ENCODE results near the gene TXNRD1. TPM values are rescaled to one million over a fixed set of nuclear protein-coding genes. Genes with fewer than 3 reads are reported as not detected.

The TXNRD1 gene
- total RNA-seq, 4 donors from 2014 or later: 170 to 313 (median 247) TPM

DNA sequence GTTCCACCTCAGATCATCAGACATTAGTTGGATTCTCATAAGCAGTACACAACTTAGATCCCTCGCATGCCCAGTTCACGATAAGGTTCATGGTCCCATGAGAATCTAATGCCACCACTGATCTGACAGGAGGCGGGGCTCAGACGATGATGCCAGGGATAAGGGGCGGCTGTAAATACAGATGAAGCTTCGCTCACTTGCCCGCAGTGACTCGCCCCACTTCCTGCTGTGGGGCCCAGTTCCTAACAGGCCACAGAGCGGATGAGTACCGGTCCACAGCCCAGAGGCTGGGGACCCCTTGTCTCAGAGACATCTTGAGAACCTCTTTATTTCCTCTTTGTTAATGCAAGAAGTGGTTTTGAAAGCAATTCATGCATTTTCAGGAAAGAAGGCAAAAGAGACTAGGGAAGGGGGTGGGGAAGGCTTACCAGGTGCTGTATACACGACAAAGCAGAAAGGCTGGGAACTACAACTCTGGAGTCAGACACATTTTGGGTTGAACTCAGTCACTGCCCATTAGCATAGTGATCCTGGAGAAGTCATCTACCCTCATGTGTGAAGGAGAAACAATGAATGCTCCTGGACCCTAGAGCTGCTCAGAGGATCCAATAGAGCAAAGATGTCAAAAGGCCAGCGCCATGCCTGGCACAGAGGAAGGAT is 156.6 kb downstream of the TXNRD1 start:
- DNase-seq (ENCODE audit: low spot score) (no peak), ATAC-seq (ENCODE audit: low FRiP score) (no peak)
- TF ChIP-seq, protein P1, sequence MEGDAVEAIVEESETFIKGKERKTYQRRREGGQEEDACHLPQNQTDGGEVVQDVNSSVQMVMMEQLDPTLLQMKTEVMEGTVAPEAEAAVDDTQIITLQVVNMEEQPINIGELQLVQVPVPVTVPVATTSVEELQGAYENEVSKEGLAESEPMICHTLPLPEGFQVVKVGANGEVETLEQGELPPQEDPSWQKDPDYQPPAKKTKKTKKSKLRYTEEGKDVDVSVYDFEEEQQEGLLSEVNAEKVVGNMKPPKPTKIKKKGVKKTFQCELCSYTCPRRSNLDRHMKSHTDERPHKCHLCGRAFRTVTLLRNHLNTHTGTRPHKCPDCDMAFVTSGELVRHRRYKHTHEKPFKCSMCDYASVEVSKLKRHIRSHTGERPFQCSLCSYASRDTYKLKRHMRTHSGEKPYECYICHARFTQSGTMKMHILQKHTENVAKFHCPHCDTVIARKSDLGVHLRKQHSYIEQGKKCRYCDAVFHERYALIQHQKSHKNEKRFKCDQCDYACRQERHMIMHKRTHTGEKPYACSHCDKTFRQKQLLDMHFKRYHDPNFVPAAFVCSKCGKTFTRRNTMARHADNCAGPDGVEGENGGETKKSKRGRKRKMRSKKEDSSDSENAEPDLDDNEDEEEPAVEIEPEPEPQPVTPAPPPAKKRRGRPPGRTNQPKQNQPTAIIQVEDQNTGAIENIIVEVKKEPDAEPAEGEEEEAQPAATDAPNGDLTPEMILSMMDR (IDR thresholded peaks at IDR 0.05): no peak

DNA sequence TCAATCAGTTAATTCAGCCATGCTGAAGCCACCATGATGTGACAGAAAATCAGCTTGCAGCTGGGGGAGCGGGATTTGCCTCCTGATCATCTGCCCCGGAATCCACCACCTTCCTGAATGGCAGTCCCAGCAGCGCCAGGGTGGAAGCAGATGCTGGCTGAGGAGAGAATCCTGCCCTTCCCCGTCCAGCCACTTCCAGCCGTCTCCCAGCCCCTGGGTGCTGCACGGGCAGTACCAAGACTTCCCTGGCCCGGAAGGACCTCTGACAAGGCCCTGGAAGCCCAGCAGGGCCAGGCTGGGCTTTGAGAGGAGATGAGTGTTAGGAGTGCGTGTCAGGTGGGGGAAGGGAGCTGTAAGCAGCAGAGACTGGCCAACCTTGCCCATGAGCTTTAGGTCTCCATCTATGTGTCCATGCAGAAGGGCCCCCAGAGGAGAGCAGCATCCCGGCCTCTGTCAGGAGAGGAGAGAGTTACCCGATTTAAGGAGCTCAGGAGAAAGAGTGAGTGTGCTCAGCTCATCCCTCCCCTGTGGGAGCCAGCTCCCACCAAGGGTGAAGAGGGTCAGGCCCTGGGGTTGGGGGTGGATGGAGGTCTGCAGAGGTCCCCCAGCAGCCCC is 157.2 kb downstream of the TXNRD1 start:
- TF ChIP-seq, protein P1 (IDR thresholded peaks at IDR 0.05): no peak
- ATAC-seq (ENCODE audit: low FRiP score) (no peak), DNase-seq (ENCODE audit: low spot score) (no peak)

DNA sequence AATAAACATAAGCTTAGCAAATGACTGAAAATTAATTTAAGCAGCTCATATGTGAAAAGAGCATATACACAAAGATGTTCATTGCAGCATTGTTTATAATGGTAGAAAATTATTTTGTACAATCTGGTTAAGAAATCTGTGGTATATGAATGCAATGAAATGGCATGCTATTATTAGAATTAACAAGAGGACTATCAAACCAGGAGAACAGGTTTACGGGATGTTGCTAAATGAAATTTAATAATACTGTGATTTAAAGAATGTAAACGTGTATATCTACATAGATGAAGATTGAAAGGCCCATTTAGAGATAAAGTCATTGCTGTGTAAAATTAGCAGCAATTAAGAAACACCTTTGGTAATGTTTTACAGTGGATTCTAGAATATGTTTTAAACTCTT is 158.5 kb downstream of the TXNRD1 start:
- ATAC-seq (ENCODE audit: low FRiP score): no peak
- DNase-seq (ENCODE audit: low spot score): no peak
- TF ChIP-seq, protein P1 (IDR thresholded peaks at IDR 0.05): no peak

DNA sequence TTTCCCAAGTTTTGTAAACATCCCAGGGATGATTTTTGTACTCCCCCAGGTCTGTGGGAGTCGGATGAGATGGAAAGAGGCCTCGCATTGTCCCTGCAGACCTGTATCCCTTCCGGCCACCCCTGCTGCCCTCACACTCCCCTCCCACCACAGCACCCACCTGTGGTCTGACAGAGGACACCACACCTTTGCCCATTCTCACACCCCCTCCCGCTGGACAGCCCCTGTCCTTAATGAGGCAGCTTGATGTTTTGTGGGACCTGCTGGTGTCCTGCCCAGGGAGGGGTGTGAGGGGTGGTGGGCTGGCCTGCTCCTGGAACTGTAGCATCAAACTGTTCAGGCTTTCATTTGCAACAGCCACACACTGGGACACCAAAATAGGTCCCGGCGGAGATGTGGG is 159.2 kb downstream of the TXNRD1 start:
- TF ChIP-seq, protein P1 (IDR thresholded peaks at IDR 0.05): no peak
- no peak for DNase-seq (ENCODE audit: low spot score)
- no peak for ATAC-seq (ENCODE audit: low FRiP score)

DNA sequence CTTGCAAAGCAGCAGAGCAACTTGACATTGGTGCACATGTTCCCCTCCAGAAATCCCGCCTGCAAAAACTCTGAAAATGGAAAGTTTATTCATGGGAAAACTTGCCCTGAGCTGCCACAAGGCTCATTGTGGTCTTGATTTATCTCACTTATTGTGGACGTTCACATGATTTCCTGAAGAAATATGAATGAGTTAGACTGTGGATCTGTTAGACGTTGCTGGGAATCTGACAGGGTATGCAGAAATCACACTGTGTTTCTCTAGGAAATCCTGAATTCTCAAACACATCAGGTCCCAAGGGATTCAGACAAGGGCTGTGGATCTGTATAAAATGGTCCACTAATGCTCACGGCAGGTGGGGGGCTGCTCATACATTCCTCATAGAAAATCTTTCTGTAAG is 160.2 kb downstream of the TXNRD1 start:
- TF ChIP-seq, protein P1 (IDR thresholded peaks at IDR 0.05): no peak
- no peak for ATAC-seq (ENCODE audit: low FRiP score)
- no peak for DNase-seq (ENCODE audit: low spot score)

DNA sequence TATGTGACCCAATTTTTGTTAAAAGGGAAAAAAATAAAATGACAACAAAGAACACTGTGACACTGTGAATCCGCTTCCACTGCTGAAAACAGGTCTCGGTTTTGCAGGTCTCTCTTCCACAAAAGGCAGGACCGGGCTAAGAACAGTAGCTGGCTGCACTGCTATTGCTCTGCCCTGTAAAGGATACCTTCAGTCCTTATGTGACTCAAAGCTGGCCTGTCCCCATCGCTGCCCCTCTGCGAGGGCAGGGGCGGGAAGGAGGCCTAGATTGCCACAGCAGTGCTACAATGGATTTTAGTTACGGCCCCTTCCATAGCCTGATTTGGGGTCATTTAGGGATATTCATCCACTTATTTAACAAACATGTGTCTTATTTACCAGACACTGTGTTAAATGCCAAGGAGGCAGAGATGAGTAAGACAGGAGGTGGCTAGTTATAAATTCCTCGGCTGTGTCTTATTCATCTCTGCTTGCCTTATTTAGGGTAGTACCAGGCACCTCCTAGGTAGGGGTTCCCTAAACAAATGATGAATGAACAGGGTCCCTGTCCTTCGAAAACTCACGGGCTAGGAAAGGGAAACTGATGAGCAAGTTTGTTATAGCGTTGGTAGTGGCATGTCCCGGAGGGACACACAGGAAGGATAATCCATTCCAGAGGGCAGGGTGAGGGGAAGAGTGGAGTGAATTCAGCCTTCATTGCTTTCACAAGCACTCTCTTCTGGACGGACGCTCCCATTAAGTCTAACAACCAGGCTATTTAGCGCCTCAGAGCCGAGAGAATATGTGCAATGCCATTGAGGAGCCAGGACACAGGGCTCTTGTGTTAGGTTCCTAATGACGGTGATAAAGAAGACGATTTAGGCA is 161.3 kb downstream of the TXNRD1 start:
- ATAC-seq (ENCODE audit: low FRiP score) (no peak), DNase-seq (ENCODE audit: low spot score) (no peak)
- TF ChIP-seq, protein P1 (IDR thresholded peaks at IDR 0.05): no peak
